Measurements from ENCODE around the gene TMEM37. TPM values are rescaled to one million over a fixed set of nuclear protein-coding genes. Genes with fewer than 3 reads are reported as not detected.

Gene TMEM37
- polyA plus RNA-seq, 1 of the 3 experiments (the other 2 are of a cell fraction), result 0.25 TPM

GRCh38 chr2:119439574-119440500 lies 8.2 kb downstream of the TMEM37 start:
- no peak for DNase-seq

More at GRCh38 chr2:119439574-119440500, 8.2 kb downstream of the TMEM37 start:
- Histone ChIP-seq H3K36me3 (replicated peaks in 1 of 2; ENCODE audit: control insufficient read depth in 1 of 2, insufficient read depth in 2 of 2, low read length in 1 of 2) (no peaks in the 10 kb centered on the region), H3K27me3 (ENCODE audit: insufficient read depth) (peaks cover 22% of the 10 kb centered on the region; the same call in 1 of the 2 replicates), H3K27ac (ENCODE audit: low read depth in 2 of 2, low read length in 1 of 2) (no peak overlapping the region), H3K9me2 (no peaks in the 10 kb centered on the region), H3K4me1 (ENCODE audit: control insufficient read depth in 1 of 2, insufficient read depth in 2 of 2, low read depth in 1 of 2, low read length in 1 of 2) (peaks cover 0 to 6% of the 10 kb centered on the region in 2 experiments; a peak in 1 of 4 replicates), H4K20me1 (ENCODE audit: insufficient read depth) (no peaks in the 10 kb centered on the region), H3K9me3 (no peaks in the 10 kb centered on the region), H3K9ac (no peak overlapping the region), H2AFZ (ENCODE audit: low read depth) (no peak overlapping the region), H3K79me2 (ENCODE audit: insufficient read depth) (no peaks in the 10 kb centered on the region), H3K4me3 (ENCODE audit: low read depth in 2 of 2, low read length in 1 of 2) (no peak overlapping the region), H3F3A (replicated peaks; ENCODE audit: insufficient read depth) (no peaks in the 10 kb centered on the region), H3K4me2 (no peak overlapping the region)
- POLR2A ChIA-PET, result no interaction called here
- TF ChIP-seq RXRA (IDR thresholded peaks at IDR 0.05; ENCODE audit: borderline replicate concordance, low read depth) (no peak), IRF3 (IDR thresholded peaks at IDR 0.05; ENCODE audit: low read depth, low read length) (no peak), REST (IDR thresholded peaks at IDR 0.05; ENCODE audit: low read depth, low read length) (no peak), RCOR1 (IDR thresholded peaks at IDR 0.05; ENCODE audit: low read length) (no peak), SIN3A (IDR thresholded peaks at IDR 0.05; ENCODE audit: borderline replicate concordance, low read depth, low read length) (no peak), EZH2phosphoT487 (IDR thresholded peaks at IDR 0.05; ENCODE audit: borderline replicate concordance, low read depth) (no peak), MXI1 (IDR thresholded peaks at IDR 0.05; ENCODE audit: low read depth, low read length) (no peak), CTCF (IDR thresholded peaks at IDR 0.05) (no peak)
- CTCF ChIA-PET, result interaction anchor here (0.7 to 3.5 kb wide), 4 partner anchors 10 to 37 kb away, joined by 3 to 18 read pairs (median 4); no protein-coding TSS in a partner anchor
- 48% methylated on average over 10 of the region's 15 CpGs for WGBS (ENCODE audit: low lambda C conversion rate)

Measured in SK-N-SH (cell line).